Thoracic aorta (tissue), 2 donors: ENCODE data around the gene RHOG. TPM values are rescaled to one million over a fixed set of nuclear protein-coding genes. Genes with fewer than 3 reads are reported as not detected.

Experiments
- ATAC-seq: fragments of 150-250 bp; one replicate; pipeline ENCODE4 v1.8.0; 2017; ENCODE audit warnings: low read depth; ENCODE audit not compliant: insufficient number of reproducible peaks, low FRiP score
- DNase-seq: peaks from one replicate; pipeline ENCODE4 v3.0.0-alpha.2; 2020; ENCODE audit warnings: low spot score
- H3K27ac ChIP-seq, 2 donors: fragments of 200-600 bp; sonication (generic); 1 replicate in 1 of 2; 2 replicates in 1 of 2; pipeline ENCODE4 v1.5.1; 2016; ENCODE audit warnings: mild to moderate bottlenecking in 2 of 2, moderate library complexity in 2 of 2
- H3K27me3 ChIP-seq: fragments of 200-600 bp; sonication (generic); replicated peaks from 2 replicates; pipeline ENCODE4 v1.6.0; 2016; ENCODE audit warnings: mild to moderate bottlenecking; ENCODE audit not compliant: insufficient read depth
- H3K36me3 ChIP-seq: fragments of 200-600 bp; sonication (generic); one replicate; pipeline ENCODE4 v1.5.1; 2016
- H3K4me1 ChIP-seq, 2 donors: fragments of 200-600 bp; sonication (generic); 1 replicate in 1 of 2; 2 replicates in 1 of 2; pipeline versions ENCODE4 v1.5.1 to v1.6.0; 2016; ENCODE audit warnings: low read depth in 2 of 2, mild to moderate bottlenecking in 1 of 2; ENCODE audit not compliant: control insufficient read depth in 1 of 2
- H3K4me3 ChIP-seq: fragments of 200-600 bp; sonication (generic); 2 replicates; pipeline ENCODE4 v1.5.1; 2016; ENCODE audit warnings: mild to moderate bottlenecking
- H3K9me3 ChIP-seq: fragments of 200-600 bp; sonication (generic); 2 replicates; pipeline ENCODE4 v1.5.1; 2016
- total RNA-seq, 2 donors: library from RNA; depleted of rRNA; stranded (reverse); fragments of >200 nt; gene quantifications; one replicate each; pipeline versions ENCODE4 v1.1.0 to v1.2.3, GENCODE V29; 2016
- TF ChIP-seq, protein P1 (sequence below): fragments of 200-600 bp; sonication (generic); IDR thresholded peaks from one replicate; pipeline ENCODE4 v1.5.1; 2019; ENCODE audit warnings: antibody characterized with exemption

RHOG gene
- total RNA-seq, 2 donors from 2014 or later = 49.4 to 69.7 TPM

DNA sequence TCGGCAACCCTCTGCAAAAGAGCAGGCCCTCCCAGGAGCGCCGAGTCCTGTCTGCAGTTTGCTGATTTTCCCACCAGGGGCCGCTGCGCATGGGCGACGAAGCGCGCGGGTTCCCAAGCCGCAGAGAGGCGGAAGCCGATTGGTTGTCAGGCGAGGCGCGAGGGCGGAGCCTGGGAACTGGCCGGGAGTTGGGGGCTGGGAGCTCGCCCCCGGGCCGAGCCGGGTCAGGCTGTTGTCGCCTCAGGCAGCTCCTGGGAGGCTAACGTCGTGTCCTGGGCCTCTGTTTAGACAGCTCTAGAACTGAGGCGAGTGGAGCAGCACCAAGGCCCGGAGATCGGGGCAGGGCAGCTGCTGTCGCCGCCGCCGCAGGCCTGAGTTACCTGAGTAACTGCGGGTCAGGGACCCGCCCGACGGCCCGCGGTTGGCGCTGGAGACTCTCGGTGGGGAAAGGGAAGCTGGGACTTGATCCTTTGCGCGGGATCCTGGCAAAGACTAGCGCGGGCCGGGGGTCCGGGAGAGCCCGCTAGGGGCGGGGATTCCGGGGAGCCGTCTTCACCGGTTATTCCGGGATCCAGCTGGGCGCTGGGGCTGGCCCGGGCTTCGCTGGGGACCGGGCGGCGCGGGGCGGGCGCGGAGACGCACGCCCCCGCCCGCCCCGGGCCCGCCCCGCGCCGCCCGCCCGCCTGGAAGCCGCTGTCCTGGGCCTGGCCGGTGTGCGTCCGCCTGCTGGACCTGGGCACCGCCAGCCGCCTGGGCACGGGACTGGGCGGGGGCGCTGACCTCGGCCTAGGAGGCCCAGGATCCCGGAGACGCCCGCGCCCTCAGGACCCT lies 14.4 kb upstream of the RHOG start, which contains the start of gene STIM1:
Gene STIM1, plus strand, starts transcription at position 688 of the 831 bp plus-strand sequence. CDS start 607 bp downstream, outside the sequence.
- no peaks in the 10 kb centered on the region for H3K9me3 ChIP-seq
- TF ChIP-seq, protein P1, sequence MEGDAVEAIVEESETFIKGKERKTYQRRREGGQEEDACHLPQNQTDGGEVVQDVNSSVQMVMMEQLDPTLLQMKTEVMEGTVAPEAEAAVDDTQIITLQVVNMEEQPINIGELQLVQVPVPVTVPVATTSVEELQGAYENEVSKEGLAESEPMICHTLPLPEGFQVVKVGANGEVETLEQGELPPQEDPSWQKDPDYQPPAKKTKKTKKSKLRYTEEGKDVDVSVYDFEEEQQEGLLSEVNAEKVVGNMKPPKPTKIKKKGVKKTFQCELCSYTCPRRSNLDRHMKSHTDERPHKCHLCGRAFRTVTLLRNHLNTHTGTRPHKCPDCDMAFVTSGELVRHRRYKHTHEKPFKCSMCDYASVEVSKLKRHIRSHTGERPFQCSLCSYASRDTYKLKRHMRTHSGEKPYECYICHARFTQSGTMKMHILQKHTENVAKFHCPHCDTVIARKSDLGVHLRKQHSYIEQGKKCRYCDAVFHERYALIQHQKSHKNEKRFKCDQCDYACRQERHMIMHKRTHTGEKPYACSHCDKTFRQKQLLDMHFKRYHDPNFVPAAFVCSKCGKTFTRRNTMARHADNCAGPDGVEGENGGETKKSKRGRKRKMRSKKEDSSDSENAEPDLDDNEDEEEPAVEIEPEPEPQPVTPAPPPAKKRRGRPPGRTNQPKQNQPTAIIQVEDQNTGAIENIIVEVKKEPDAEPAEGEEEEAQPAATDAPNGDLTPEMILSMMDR = peak; percentile 98
- DNase-seq = peak; percentile 83
- ATAC-seq = peak; percentile 82
- peak within 1 kb of the TSS; percentile 94 to 96 for H3K27ac ChIP-seq
- H3K36me3 ChIP-seq = no peaks in the 10 kb centered on the region
- H3K27me3 ChIP-seq = no peaks in the 10 kb centered on the region
- peaks cover 46 to 49% of the 10 kb centered on the region in 2 donors for H3K4me1 ChIP-seq
- H3K4me3 ChIP-seq = peak within 1 kb of the TSS; percentile 99

DNA sequence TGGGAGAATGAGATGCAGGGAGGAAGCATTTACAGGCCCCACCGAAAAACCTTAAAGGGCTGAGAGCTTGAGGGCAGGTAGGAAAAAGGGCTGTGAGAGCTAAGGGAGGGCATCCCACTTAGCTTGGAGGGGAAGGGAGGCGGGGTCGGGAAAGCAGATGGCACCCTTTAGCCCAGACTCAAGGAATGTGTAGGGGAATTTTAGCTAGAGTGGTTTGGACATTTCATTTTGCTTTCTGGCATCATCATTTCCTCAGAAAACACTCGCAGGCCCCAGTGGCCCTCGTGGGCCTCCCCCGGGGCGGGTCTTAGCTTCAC lies 13.9 kb upstream of the RHOG start:
- Histone ChIP-seq H3K36me3 (no peaks in the 10 kb centered on the region), H3K4me1 (peaks cover 40 to 44% of the 10 kb centered on the region in 2 donors), H3K4me3 (peak overlapping the region; percentile 99), H3K9me3 (no peaks in the 10 kb centered on the region), H3K27ac (peak overlapping the region; percentile 94 to 96), H3K27me3 (no peaks in the 10 kb centered on the region)
- TF ChIP-seq, protein P1 = no peak
- DNase-seq = no peak
- ATAC-seq = no peak

DNA sequence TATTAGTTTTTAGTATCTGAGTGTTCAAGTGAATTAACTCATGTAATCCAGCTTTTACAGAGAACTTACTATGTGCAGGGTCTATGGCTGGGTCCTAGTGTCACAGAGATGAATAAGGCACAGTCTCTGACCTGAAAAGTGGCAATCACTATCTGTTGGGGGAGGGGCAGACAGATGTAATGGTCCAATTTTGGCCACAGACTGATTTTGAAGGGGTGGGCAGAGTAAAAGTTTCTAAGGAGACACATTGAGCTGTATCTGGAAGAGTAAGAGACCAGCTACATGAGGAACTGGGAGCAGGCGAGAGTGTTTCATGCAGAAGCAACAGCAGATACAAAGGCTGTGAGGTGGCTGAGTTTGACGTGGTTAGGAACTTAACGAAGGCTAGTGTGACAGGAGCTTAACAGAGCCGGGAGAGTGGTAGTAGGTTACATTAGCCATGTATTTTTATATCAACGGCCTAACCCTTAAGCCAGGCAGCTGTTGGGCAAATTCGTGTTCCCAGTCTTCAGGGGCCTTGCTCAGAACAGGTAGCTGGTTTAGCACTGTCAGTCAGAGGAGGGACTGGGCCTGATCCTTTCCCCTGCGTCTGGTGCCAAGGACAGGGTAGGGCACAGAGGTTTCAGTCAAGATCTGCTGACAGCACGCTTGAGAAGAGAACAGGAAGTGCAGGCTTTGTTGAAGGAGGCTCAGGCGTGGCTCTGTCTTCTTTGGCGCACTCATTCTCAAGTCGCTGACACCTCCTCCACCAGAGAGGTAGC lies 13.3 kb upstream of the RHOG start:
- H3K27me3 ChIP-seq = no peaks in the 10 kb centered on the region
- H3K27ac ChIP-seq = peak overlapping the region; percentile 94 to 96
- ATAC-seq (no peak), DNase-seq (no peak)
- peaks cover 35 to 38% of the 10 kb centered on the region in 2 donors for H3K4me1 ChIP-seq
- peak overlapping the region; percentile 99 for H3K4me3 ChIP-seq
- H3K9me3 ChIP-seq = no peaks in the 10 kb centered on the region
- H3K36me3 ChIP-seq = no peaks in the 10 kb centered on the region
- TF ChIP-seq, protein P1 = no peak

DNA sequence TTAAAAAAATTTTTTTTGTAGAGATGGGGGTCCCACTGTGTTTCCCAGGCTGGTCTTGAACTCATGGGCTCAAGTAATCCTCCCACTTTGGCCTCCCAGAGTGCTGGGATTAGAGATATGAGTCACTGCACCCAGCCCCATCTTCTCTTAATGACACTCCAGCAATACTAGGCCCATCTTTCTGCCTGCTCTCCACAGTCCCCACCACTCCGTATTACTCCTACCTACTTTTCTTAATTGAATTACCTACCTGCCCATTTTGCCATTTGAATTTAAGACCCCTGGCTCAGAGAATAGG lies 12.7 kb upstream of the RHOG start:
- Histone ChIP-seq H3K4me1 (peaks cover 29 to 32% of the 10 kb centered on the region in 2 donors), H3K36me3 (no peaks in the 10 kb centered on the region), H3K4me3 (no peak overlapping the region), H3K9me3 (no peaks in the 10 kb centered on the region), H3K27ac (no peak overlapping the region), H3K27me3 (no peaks in the 10 kb centered on the region)
- no peak for DNase-seq
- TF ChIP-seq, protein P1 = no peak
- ATAC-seq = no peak

DNA sequence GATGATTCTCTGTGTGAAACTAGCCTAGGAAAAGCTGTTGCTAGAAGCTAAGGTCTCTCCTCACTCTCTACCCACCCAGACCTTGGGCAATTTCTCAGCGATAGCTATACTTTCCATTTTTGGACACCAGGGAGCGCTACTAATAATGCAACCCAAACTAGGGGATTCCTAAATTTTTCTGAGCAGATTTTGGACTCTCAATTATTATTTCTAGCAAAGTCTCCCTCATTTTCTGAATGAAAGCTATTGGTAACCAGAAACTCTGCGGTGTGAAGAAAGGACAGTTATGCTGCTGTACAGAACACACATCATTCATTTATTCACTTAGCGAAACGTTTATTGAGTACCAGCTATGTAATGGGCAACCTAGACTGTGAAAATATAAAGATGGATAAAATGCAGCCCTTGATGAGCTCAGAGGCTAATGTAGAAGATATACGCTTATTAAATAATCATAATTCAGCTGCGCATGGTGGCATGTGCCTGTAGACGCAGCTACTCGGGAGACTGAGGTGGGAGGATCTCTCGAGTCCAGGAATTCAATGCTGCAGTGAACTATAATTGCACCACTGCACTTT lies 8.6 kb upstream of the RHOG start:
- H3K4me3 ChIP-seq = no peak overlapping the region
- no peaks in the 10 kb centered on the region for H3K27me3 ChIP-seq
- ATAC-seq (peak; percentile 54), DNase-seq (no peak)
- TF ChIP-seq, protein P1 = peak; percentile 64
- H3K27ac ChIP-seq = no peak overlapping the region
- H3K36me3 ChIP-seq = no peaks in the 10 kb centered on the region
- no peaks in the 10 kb centered on the region for H3K9me3 ChIP-seq
- H3K4me1 ChIP-seq = peaks cover 5% of the 10 kb centered on the region in 2 donors
